GM21619 (cell line): ENCODE data around the gene MXRA7.

Experiments used
- ATAC-seq: cut with Tn5 transposase; IDR thresholded peaks from one replicate; pipeline ENCODE4 v1.9.1; 2021; ENCODE audit not compliant: unreplicated experiment

MXRA7 gene

DNA sequence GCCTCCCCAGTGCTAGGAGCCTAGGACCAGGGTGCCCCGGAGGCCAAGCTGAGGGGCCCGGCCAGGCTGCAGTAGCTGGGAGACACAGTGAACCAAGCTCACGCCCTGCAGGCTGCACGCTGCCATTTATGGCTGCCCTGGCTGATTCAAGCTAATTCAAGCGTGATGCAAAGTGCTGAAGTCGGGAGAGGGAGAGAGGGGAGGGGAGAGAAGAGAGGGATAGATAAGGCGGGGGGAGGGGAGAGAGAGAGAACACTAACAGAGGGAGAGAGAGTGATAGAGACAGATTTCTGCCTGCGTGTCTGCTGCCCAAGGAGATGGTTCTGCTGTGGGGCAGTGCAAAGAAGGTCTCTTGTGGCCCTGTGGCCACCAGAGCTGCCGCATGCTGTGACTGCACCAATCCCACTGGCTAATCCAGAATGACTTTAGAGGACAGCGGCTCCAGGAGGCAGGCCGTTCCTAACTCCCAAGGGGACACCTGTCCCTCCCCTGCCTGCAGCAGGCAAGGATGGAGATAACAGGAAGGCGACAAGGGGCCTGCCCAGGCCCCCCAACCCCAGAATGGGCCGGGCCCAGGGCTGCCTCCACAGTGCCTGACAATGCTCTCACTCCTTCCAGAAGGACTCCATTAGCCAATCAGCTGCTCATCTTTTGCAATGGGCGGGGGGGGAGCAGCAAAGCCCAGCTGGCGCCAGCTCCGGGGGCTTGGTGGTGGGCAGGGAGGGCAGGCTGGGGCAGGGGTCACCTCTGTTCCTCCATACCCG lies 12.9 kb downstream of the MXRA7 start:
- ATAC-seq = no peak

DNA sequence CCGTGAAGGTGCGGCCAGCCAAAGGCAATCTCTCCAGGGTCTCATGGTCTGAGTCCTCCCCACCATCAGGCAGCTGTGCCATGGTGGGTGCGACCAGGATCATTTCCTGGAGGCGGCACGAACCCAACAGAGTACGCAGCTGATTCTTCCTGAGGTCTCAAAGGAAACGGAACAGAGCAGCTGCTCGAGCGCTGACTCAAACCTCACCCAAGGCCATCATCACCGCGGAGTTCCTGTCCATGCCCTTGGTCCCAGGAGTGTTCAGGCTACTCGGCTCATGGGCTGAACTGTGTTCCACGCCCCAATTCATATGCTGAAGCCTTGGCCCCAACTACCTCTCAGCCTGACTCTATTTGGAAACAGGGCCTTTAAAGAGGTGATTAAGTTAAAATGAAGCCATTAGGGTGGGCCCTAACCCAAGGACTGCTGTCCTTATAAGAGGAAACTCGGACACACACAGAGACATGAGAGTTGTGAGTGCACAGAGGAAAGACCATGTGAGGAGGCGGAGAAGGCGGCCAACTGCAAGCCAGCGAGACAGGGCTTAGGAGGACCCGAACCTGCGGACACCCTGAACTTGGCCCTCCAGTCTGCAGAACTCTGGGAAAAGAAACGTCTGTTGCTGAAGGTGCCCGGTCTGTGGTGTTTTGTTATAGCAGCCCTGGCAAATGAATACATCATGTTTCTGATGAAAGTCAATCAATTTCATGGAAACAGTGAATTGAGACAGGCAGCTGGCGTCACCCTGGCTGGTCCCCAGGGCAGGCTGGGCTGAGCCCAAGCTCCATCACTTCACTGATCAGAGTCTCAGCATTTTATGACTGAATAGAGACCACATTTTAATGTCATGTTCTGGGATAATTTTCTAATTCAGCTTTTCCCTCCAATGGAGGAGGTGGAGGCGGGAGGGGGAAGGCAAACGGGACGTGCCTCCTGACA lies 13.7 kb downstream of the MXRA7 start:
- ATAC-seq = peak; percentile 86

DNA sequence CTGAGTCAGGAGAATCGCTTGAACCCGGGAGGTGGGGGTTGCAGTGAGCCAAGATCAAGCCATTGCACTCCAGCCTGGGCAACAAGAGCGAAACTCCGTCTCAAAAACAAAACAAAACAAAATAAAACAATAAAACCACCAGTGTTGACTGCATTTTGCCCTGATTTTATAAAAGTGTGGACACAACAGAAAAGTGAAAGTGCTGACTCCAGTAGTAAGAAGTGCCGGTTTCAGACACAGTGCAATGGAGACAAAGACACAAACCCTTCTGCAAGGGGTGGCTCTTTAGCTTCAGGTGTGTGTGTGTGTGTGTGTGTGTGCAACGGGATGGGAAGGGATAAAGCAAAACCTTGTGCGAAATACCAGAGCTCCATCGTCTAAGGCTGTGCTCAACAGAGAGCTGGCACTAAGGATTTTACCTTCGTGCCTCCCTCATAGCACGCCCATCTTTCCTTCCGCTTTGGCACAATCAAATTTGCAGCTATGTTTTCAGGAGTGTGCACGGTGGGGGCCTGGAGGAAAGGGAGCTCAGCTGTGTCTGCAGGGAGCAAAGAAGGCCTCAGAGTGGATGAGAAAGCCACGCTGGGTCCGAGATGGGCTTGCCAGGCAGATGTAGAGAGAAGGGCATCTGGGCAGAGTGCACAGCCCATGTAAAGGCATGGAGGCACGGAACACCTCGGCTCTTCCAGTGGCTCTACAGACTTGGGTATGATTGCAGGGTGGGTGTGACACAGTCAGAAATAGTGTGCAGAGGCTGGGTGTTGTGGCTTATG lies 15.5 kb downstream of the MXRA7 start:
- no peak for ATAC-seq

DNA sequence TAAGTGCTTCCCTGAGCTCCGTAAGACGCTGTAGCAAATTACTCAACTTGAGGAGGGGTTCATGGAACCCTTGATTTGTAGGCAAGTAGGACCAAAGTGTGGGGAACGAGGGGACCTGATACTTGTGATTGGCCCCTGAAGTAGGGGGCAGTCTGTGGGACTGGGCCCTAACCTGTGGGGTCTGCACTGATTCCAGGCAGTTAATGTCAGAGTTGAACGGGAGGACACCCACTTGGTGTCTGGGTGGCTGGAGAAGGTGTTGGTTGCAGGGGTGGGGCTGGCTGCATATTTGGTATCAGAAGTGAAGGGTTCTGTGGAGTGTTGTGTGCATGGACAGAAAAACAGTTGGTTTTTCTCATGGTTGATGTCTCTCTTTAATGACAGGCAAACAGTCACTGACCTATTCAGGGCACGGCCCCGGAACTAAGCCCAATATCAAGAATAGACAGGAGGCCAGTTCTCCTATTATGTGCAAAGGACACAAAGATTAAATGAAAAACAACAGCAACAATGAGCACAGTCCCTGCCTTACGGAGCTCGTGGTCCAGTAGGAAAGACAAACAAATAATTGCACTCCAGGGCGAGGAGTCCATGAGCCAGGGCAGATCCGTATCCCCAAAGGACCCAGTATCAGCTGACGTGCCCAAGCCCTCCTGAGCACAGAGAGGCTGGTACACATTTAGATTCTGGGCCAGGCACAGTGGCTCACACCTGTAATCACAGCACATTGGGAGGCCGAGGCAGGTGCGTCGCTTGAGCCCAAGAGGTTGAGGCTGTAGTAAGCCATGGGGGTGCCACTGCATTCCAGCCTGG lies 19.2 kb downstream of the MXRA7 start:
- ATAC-seq = no peak

DNA sequence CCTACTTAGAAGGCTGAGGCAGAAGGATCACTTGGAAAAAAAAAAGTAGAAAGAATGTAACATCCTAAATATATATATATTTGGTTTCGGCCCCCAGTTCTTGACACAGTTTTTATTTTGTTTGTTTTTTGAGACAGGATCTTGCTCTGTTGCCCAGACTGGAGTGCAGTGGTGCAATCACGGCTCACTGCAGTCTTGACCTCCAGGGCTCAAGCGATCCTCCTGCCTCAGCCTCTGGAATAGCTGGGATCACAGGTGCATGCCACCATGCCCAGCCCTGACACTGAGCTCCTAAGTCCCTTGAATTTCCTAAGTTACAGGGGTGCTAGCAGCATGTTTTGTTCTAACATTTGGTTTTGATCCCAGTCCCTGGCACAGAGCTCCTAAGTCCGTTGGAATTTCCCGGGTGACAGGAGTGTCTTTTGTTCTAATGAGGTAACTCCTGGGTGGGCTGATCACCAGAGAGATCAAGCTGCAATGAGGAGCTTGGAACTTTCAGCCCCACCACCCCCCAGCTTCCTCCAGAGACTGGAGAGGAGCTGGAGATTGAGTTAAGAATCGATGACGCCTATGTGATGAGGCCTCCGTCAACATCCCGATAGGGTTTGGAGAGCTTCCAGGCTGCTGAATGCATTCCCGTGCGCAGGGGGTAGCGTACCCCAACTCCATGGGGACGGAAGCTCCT lies 20.0 kb downstream of the MXRA7 start:
- ATAC-seq = no peak

DNA sequence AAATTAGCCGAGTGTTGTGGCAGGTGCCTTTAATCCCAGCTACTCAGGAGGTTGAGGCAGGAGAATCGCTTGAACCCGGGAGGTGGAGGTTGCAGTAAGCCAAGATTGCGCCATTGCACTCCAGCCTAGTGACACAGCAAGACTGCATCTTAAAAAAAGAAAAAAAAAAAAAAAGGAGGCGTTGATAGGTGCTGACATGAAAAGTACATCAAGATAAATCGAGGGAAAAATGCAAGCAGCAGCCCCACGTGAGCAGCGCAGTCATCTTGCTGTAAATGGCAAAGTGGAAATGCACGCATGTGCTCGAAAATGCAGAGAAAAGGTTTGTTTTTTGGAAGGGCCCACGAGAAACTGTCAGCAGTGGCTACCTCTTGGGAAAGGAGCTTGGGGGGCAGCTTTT lies 20.9 kb downstream of the MXRA7 start:
- ATAC-seq = no peak

DNA sequence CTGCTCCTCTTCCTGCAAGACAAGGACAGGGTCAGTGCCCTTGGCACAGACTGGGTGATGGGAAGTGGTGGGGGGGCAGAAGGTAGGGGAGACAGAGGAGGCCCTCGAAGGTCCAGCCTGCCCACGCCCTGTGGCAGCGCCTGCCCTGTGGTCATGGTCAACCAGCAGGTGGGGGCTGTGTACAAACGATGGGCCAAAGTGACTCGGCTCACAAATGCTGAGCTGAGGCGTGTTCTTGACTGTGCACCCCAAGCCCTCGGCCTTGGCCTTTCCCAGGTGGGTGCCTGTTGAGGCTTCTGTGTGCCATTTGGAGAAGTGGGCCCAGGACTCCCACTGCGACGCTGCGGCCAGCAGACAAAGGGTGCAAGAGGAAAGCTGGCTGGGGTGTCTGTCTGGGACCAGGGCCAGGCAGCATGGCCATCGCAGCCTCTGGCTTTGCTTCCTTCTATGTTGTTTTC lies 22.6 kb downstream of the MXRA7 start:
- no peak for ATAC-seq

DNA sequence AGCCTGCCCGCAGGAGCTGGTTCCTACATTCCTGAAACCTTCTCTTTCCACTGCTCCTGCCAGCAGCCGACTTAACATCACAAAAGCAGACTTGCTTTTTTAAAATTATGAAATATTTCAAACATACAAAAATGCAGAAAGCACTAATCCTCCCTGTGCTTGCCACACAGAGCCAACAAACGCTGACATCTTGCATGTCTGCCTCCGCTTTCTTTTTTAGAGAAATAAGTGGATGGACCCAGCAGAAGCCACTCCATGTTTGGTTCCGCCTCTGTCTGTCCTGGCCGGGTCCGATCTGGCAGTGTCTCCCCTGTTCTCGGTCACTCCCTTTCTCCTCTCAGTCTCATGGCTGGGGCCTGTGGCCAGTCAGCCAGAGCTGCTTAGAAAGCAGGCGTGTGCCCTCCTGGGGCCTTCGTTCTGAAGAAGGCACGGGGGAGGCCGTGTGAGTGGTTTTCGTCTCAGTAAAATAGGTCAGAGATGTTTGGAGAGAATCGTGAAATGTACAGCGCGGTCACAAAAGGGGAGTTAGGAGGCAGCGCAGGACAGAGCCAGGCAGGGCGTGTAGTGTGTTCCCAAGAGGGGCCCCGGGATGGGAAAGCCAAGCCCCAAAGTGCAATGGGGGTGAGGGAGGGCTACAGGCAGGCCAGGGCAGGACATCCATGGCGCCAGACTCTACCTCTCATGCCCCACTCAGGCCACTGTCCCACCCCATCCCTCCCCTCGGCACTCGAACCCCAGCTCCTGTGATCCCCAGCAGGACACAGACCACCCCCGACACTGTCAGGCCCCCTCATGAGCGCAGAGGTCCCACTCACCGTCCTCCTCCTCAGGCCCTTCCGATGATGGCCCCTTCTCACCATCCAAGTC lies 23.2 kb downstream of the MXRA7 start:
- ATAC-seq = no peak

DNA sequence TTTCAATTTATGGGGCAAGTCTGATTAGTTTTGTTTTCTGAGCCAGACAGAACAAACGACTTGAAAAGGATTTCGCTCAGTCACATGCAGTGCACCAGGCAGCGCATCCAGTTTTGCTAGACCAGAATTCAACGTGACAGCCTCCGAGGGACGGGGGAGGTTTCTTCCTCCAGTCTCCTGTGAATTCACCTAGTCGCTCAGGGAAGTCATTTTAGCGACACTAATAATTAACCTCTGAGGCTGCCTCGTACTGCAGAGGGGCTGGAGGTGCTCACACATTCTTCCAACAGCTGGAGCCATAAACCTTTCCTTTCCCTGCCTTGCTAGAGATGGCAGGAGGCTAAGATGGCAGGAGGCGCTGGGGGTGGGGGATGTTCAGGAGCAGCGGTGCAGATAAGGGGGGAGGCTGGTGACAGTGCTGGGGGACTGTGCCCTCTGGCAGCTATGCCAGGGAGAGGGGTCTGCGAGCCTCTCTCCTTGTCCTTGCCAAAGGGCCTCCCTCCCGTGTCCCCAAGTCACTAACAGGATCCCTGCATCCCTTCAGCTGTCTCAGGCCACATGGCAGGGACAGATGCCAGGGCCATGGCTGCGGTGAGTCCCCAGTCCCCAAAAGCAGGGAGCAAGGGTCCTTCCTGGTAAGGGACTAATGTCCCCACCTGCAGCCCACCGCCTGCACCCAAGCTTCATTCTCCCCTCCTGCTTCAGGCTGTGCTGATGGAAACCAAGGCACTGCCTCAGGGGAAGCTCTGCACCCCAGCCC lies 24.0 kb downstream of the MXRA7 start:
- no peak for ATAC-seq

DNA sequence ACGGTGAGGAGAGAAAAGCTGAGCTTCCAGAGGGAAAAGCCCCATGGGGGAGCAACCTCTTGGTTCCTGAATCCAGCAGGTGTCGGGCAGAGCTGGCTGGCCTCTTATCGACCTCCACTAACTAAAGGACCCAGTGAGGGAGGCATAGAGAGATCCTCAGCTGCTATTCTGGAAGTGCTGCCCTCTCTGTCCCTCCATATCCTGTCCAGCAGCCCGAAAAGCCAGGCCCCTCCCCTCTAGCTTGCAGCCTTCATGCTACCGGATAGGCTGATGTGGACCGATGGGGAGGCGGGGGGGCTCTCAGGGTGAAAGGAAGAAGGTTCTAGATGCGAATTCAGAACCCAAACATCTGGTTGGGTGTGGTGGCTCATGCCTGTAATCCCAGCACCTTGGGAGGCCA lies 24.9 kb downstream of the MXRA7 start:
- no peak for ATAC-seq

DNA sequence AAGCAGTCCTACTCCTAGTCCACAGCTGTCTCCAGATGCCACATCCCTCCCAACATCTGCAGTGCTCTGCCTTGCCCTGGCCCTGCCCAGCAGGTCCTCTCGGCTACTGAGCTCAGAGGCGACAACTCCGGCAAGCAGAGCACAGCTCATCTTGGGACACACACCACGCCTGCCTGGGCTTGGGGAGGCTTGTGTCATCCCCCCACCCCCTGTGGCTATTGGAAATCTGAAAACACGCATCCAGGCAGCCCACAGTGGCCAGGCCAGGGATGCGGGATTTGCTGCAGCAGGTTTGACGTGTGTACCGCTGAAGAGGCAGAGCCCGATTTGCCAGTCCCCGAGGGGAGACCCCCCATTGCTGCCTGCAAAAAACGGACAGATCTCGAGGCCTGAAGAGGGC lies 25.4 kb downstream of the MXRA7 start:
- no peak for ATAC-seq

DNA sequence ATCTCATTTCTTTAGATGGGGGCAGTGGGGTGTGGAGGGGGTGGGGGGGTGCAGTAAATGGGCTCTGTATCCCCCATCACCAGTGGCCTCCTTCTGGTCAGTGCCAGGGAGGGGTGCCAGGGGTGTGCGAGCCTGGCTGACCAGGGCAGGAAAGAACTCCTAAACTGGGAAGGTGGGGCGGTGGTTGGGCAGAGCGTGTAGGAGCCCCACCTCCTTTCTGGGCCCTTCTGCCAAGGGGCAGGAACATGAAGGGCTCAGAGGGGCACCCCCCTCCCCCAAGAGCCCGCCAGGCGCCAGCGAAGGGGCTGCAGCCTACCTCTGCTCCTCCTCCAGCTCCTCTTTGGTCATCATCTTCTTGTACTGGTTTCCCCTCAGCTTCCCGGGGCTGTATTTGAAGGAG lies 26.0 kb downstream of the MXRA7 start:
- ATAC-seq = no peak

DNA sequence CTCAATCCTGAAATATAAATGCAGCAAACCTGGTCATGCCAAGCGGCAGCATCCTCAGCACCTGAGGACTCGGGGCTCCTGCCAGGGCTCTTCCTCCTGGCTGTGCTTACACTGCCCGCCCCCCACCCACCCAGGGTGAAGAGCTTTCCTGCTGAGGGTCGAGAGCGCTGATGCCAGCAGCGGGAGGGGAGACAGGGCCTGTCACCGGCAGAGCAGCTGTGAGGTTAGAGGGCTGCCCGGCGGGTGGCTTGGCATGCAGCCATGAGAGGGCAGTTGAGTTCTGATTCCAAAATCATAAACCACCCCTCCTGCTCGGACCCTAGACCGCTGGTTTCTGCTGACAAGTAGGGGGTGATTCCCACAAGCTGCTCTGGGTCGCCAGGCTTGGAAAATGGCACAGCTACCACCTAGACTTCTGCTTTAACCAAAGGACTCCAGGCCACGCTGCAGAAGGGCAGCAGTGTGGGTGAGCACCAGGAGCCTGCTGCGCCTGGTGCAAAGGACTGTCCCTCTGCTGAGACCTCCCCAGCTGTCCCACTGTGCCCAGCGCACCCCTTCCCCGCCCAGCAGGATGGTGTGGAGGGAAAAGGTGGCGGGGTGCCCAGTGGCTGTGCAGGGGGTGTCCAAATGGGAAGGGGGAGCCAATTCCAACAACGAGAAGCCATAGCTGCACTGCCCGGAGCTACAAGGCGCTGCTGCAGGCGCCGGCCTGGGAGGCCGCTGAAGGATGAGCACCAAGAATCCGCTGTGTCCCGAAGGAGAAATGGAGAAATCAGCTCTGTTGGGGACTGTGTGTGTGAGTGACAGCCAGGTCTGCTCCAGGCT lies 26.6 kb downstream of the MXRA7 start:
- ATAC-seq = no peak

DNA sequence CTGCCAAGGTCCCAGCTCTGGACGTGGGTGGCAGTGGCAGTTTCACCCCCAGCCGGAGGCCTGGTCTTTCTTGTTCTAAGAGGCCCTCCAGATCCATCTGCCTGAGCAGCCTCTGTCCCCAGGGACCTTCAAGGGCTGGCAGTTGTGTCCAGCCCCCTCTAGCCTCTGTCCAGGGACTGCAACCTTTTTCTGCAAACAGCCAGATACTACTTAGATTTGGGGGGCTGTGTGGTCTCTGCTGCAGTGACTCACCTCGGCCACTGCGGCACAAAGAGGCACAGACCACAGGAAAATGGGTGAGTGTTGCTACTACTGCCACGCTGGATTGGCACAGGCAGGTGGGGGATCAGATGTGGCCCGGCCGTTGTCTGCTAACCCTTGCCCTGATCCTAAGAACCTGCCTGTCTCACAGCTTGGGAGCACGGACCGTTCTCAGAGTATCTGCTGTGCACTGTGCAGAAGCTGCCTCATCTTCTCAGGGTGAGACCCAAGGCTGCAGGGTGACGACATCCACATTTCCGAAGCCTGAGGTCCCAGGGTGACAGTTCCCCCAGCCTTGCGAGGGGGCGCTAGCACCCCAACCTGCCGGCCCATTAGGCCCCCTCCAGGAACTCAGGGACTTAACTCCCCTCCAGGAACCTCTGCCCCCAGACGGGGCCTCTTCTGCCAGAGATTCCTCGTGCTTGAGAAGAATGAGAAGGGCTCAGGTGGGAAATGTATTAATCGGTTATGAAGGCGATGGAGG lies 27.6 kb downstream of the MXRA7 start:
- ATAC-seq = no peak

DNA sequence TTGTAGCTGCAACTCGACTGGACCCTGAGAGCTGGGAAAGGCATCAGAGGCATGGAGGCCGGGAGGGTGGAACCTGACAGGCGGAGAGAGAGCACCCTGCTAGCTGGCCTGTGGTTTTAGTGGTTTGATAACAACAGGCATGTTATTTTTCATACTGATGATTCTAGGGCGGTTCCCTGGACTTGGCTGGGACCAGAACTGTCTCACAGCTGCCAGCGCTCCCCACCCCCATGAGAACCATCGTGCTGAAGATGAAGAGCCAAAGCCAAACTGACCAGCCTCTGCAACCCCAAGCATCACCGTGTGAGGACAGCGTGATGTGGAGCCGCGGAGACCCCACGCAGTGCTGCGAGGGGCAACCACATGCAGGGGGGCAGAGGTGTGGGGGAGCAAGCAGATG lies 28.5 kb downstream of the MXRA7 start:
- ATAC-seq = no peak

DNA sequence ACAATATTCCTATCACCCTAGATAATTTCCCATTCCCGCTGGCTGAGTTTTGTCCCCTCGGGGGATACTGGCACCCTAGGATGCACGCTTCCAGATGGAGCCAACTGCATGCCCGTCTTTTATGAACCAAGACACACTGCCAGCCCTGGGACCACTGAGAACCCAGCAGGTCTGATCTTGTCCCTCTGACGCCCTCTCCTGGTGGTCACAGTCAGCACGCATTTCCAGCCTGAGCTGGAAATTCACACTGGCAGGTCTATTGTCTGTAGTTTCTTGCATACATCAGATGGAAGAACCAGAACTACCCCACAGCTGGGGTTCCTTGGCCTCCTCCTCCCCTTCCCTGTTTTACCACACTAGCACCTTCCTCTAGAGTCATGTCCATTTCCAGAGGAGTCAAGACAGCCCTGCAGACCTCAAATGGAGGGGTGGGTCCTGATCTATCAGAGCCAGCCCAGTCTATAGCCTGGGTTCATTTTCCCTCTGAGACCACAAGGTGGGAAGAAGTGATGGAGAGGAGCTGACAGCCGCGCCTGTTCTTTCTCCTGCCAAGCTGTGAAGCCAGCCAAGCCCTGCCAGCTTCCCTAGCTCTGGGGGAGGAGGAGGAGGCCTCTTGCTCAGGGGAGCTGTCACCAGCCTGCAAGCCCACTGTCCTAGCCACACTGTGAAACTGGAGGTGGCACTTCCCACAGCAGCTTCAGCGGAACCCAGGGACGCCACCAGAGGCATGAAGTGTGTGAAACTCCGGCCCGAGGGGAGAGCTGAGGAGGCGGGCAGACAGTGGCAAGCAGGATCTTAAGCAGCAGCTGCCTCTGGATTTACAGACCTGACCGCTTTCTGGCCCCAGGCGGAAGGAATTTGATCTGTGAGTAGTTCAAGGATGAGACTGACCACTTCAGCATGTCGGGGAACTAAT lies 29.3 kb downstream of the MXRA7 start:
- ATAC-seq = no peak
